Neural crest cell (in vitro differentiated cells): ENCODE measurements around the gene LYST. TPM values are rescaled to one million over a fixed set of nuclear protein-coding genes. Genes with fewer than 3 reads are reported as not detected.
A peak's percentile ranks its signal among the peaks of the same experiment; 100 is the strongest.

Experiments
- DNase-seq: peaks from one replicate; pipeline ENCODE4 v3.0.0; 2021; ENCODE audit warnings: low read depth, mixed read lengths, low spot score
- H3K27ac Mint-ChIP-seq: one replicate; pipeline ENCODE4 v1.8.0; 2021; ENCODE audit warnings: mild to moderate bottlenecking, mixed read lengths; ENCODE audit not compliant: unreplicated experiment
- H3K27me3 Mint-ChIP-seq: 2 replicates; pipeline ENCODE4 v1.8.0; 2021; ENCODE audit warnings: low read depth, mild to moderate bottlenecking, mixed read lengths
- H3K36me3 Mint-ChIP-seq: 2 replicates; pipeline ENCODE4 v1.8.0; 2021; ENCODE audit warnings: low read depth, mild to moderate bottlenecking, mixed read lengths
- H3K4me1 Mint-ChIP-seq: 2 replicates; pipeline ENCODE4 v1.8.0; 2021; ENCODE audit warnings: mixed read lengths
- H3K4me3 Mint-ChIP-seq: one replicate; pipeline ENCODE4 v1.8.0; 2021; ENCODE audit warnings: mild to moderate bottlenecking, mixed read lengths
- H3K9me3 Mint-ChIP-seq: 2 replicates; pipeline ENCODE4 v1.8.0; 2021; ENCODE audit warnings: mixed read lengths
- CTCF ChIP-seq: fragments of 200-600 bp; sonication (generic); conservative IDR thresholded peaks from 2 replicates; pipeline ENCODE4 v1.5.0; 2021; ENCODE audit warnings: antibody characterized with exemption, mild to moderate bottlenecking
- total RNA-seq: library from RNA; stranded (reverse); gene quantifications from 2 replicates; pipeline ENCODE4 v1.2.1, GENCODE V29; 2021

LYST gene
- total RNA-seq, 1 donor from 2014 or later = 5.3 TPM

- Mint-ChIP-seq H3K4me3 (no peak overlapping the region), H3K27ac (peak overlapping the region; percentile 16), H3K4me1 (no peaks in the 10 kb centered on the region), H3K36me3 (peaks cover 23% of the 10 kb centered on the region), H3K27me3 (no peaks in the 10 kb centered on the region), H3K9me3 (peaks cover 13% of the 10 kb centered on the region)
- no peak for TF ChIP-seq CTCF
- no peak for DNase-seq
These were observed 191.4 kb downstream of the LYST start for GRCh38 chr1:235675152-235675890.

- Mint-ChIP-seq H3K4me3 (no peak overlapping the region), H3K4me1 (no peaks in the 10 kb centered on the region), H3K9me3 (peaks cover 17% of the 10 kb centered on the region), H3K27me3 (no peaks in the 10 kb centered on the region), H3K27ac (no peak overlapping the region), H3K36me3 (peaks cover 31% of the 10 kb centered on the region)
- DNase-seq = no peak
- TF ChIP-seq CTCF = no peak
These were observed 192.7 kb downstream of the LYST start for GRCh38 chr1:235673981-235674380.

- no peak for TF ChIP-seq CTCF
- H3K36me3 Mint-ChIP-seq = peaks cover 34% of the 10 kb centered on the region
- no peak for DNase-seq
- H3K27ac Mint-ChIP-seq = no peak overlapping the region
- peaks cover 17% of the 10 kb centered on the region for H3K9me3 Mint-ChIP-seq
- no peaks in the 10 kb centered on the region for H3K27me3 Mint-ChIP-seq
- H3K4me1 Mint-ChIP-seq = no peaks in the 10 kb centered on the region
- no peak overlapping the region for H3K4me3 Mint-ChIP-seq
These were observed 194.7 kb downstream of the LYST start for GRCh38 chr1:235671992-235672391.

GRCh38 chr1:235670157-235670776 is 196.4 kb downstream of the LYST start:
- no peak for DNase-seq

GRCh38 chr1:235669277-235669676 is 197.4 kb downstream of the LYST start:
- no peak overlapping the region for H3K4me3 Mint-ChIP-seq
- H3K9me3 Mint-ChIP-seq = peaks cover 14% of the 10 kb centered on the region
- TF ChIP-seq CTCF = no peak
- H3K27me3 Mint-ChIP-seq = no peaks in the 10 kb centered on the region
- H3K4me1 Mint-ChIP-seq = no peaks in the 10 kb centered on the region
- no peak for DNase-seq
- H3K36me3 Mint-ChIP-seq = peaks cover 24% of the 10 kb centered on the region
- H3K27ac Mint-ChIP-seq = no peak overlapping the region

More at GRCh38 chr1:235670157-235670776, 196.4 kb downstream of the LYST start:
- peaks cover 17% of the 10 kb centered on the region for H3K9me3 Mint-ChIP-seq
- H3K4me1 Mint-ChIP-seq = no peaks in the 10 kb centered on the region
- no peak overlapping the region for H3K4me3 Mint-ChIP-seq
- no peaks in the 10 kb centered on the region for H3K27me3 Mint-ChIP-seq
- no peak for TF ChIP-seq CTCF
- H3K27ac Mint-ChIP-seq = no peak overlapping the region
- peaks cover 29% of the 10 kb centered on the region for H3K36me3 Mint-ChIP-seq
